NT2/D1 (cell line): Measurements from ENCODE around the gene CAMTA1.

Experiments used
- SUZ12 ChIP-seq: IDR thresholded peaks from 2 replicates; pipeline ENCODE4 v1.6.1; 2011; ENCODE audit not compliant: insufficient read length, insufficient read depth; ENCODE audit errors: extremely low read depth
- YY1 ChIP-seq: IDR thresholded peaks from 2 replicates; pipeline ENCODE4 v1.6.1; 2011; ENCODE audit not compliant: insufficient read length, insufficient read depth
- ZNF274 ChIP-seq: IDR thresholded peaks from 2 replicates; pipeline ENCODE4 v1.6.1; 2011; ENCODE audit warnings: mild to moderate bottlenecking, low read depth, low read length

- TF ChIP-seq SUZ12 (no peak), ZNF274 (no peak), YY1 (no peak)
Measured at GRCh38 chr1:6850537-6850936, 65.3 kb downstream of the CAMTA1 start.
